Heart right ventricle (tissue), 16 donors: Measurements from ENCODE around the gene GID8. TPM values are rescaled to one million over a fixed set of nuclear protein-coding genes. Genes with fewer than 3 reads are reported as not detected.

Source experiments
- ATAC-seq, 8 donors: fragments of 200-7000 bp; cut with Tn5 transposase; one replicate each; pipeline ENCODE4 v1.9.1; 2020; ENCODE audit warnings: mild to moderate bottlenecking in 8 of 8, moderate library complexity in 8 of 8, moderate number of reproducible peaks in 1 of 8
- DNase-seq, 2 donors: peaks; one replicate each; pipeline ENCODE4 v3.0.0-alpha.2; 2020
- H3K27ac ChIP-seq, 10 donors: fragments of 200-600 bp; sonication (generic) in 2 of 10; one replicate each; pipeline versions ENCODE4 v1.5.0 to v1.8.0; 2020 to 2022; ENCODE audit warnings: mild to moderate bottlenecking in 3 of 10
- H3K27me3 ChIP-seq, 7 donors: fragments of 200-600 bp; one replicate each; pipeline ENCODE4 v1.8.0; 2021 to 2022; ENCODE audit warnings: mild to moderate bottlenecking in 2 of 7
- H3K36me3 ChIP-seq, 9 donors: fragments of 200-600 bp; sonication (generic) in 1 of 9; one replicate each; pipeline versions ENCODE4 v1.5.0 to v1.8.0; 2020 to 2022; ENCODE audit warnings: mild to moderate bottlenecking in 2 of 9
- H3K4me1 ChIP-seq, 9 donors: fragments of 200-600 bp; sonication (generic) in 1 of 9; one replicate each; pipeline versions ENCODE4 v1.5.0 to v1.8.0; 2020 to 2022; ENCODE audit warnings: mild to moderate bottlenecking in 4 of 9
- H3K4me3 ChIP-seq, 10 donors: fragments of 200-600 bp; sonication (generic) in 2 of 10; one replicate each; pipeline versions ENCODE4 v1.5.0 to v1.8.0; 2020 to 2022; ENCODE audit warnings: mild to moderate bottlenecking in 7 of 10, moderate library complexity in 2 of 10
- H3K9me3 ChIP-seq, 11 donors: fragments of 200-600 bp in 10 of 11; sonication (generic) in 2 of 11; one replicate each; pipeline versions ENCODE4 v1.5.0 to v1.8.0; 2013 to 2022; ENCODE audit warnings: mild to moderate bottlenecking in 2 of 11, control low read depth in 1 of 11, moderate library complexity in 1 of 11
- CTCF ChIP-seq, 9 donors: fragments of 200-600 bp; sonication (generic) in 2 of 9; IDR thresholded peaks; one replicate each; pipeline versions ENCODE4 v1.5.0 to v1.8.0; 2021 to 2022; ENCODE audit warnings: antibody characterized with exemption in 9 of 9, mild to moderate bottlenecking in 5 of 9, moderate library complexity in 1 of 9
- WGBS, 2 donors: extraction: QIAGEN DNeasy Blood & Tissue Kit; methylation state at CpG; one replicate each; pipeline ENCODE4 v1.1.7; 2013; ENCODE audit warnings: inconsistent platforms in 1 of 2; 5-methylcytosine and 5-hydroxymethylcytosine counted together
- intact Hi-C, 10 donors: fragments of 100-400 bp; cut with DNase I; formaldehyde crosslinking; loops; one replicate each; pipeline versions ENCODE4 v1.11.1 to v1.14.2; 2022
- polyA plus RNA-seq, 2 donors: library from polyadenylated mRNA; stranded (reverse); fragments of 200-250 nt; gene quantifications; one replicate each; pipeline ENCODE4 v1.2.3, GENCODE V29; 2013
- total RNA-seq, 10 donors: library from RNA; stranded (reverse); fragmentation: NEBNext Ultra II Directional in 3 of 10; extraction: Animal tissue kit (Norgen Biotek cat#: 25700) in 3 of 10; gene quantifications; one replicate each; pipeline versions ENCODE4 v1.2.1 to v1.2.4, GENCODE V29; 2021 to 2023
- donor health status: Arrhythmogenic right ventricular cardiomyopathy.
- donor health status: ischemic (EF 13 %, LVEDD 7.1; RV severe dilation, severe dysfunction).
- donor health status: healthy with polysubstance abuse.
- donor health status: DM: no; HTN: yes; CAD: no.
- donor health status: DM: no; HTN: no; CAD: no.
- donor health status: ischemic (EF 25% LVEDD 6.9; RV normal size, moderate dysfunction).
- donor health status: ischemic (EF 25% LVEDD 5.7; RV mildly dilated, moderate dysfunction).
- donor health status: healthy.
- donor health status: DM: yes; HTN: yes; CAD: no.
- donor health status: Ischemic cardiomyopathy.
- donor health status: ischemic (EF 35%, LVEDD 5.7; RV mildly dilated, moderate dysfunction).
- donor health status: nonischemic (EF 11% LVEDD 7.7; RV severe dilation, severe dysfunction).
- donor health status: DM: yes; HTN: yes; CAD: no.
- donor health status: PGD.
- donor health status: ischemic (EF 29% LVEDD 5.4; RV normal size, mild dysfunction).
- donor health status: nonischemic (EF 23%, LVEDD 6.1; RV moderate dilation, normal function).

GID8 gene
- total and polyA plus RNA-seq, 12 donors = 7.0 to 19.9 (median 16.4) TPM

GRCh38 chr20:62967149-62967501 lies 29.2 kb downstream of the GID8 start:
- no peak for DNase-seq
- Histone ChIP-seq H3K27me3 (peaks cover 0 to 30% (median 15%) of the 10 kb centered on the region in 7 donors), H3K36me3 (peaks cover 0 to 25% (median 0%) of the 10 kb centered on the region in 9 donors), H3K9me3 (no peaks in the 10 kb centered on the region), H3K27ac (no peak overlapping the region), H3K4me1 (peaks cover 0 to 1% (median 0%) of the 10 kb centered on the region in 9 donors), H3K4me3 (no peak overlapping the region)
- TF ChIP-seq CTCF (IDR thresholded peaks at IDR 0.05) = no peak
- no peak for ATAC-seq
- intact Hi-C loops = no loop called here
- WGBS, 2 donors = 89 to 92% methylated on average over 6 of the region's 6 CpGs

- intact Hi-C loops = no loop called here
- DNase-seq (no peak), ATAC-seq (no peak)
- peaks cover 0 to 19% (median 0%) of the 10 kb centered on the region in 9 donors for H3K36me3 ChIP-seq
- 92 to 94% methylated on average over 25 to 27 of the region's 27 CpGs for WGBS, 2 donors
- TF ChIP-seq CTCF (IDR thresholded peaks at IDR 0.05) = no peak
- peaks cover under 1 to 34% (median 19%) of the 10 kb centered on the region in 7 donors for H3K27me3 ChIP-seq
- H3K4me1 ChIP-seq = peaks cover 0 to 8% (median 4%) of the 10 kb centered on the region in 9 donors
- no peak overlapping the region for H3K4me3 ChIP-seq
- no peak overlapping the region for H3K27ac ChIP-seq
- H3K9me3 ChIP-seq = no peaks in the 10 kb centered on the region
These were observed 29.8 kb downstream of the GID8 start for GRCh38 chr20:62967628-62968351.

- TF ChIP-seq CTCF (IDR thresholded peaks at IDR 0.05) = no peak
- H3K27me3 ChIP-seq = peaks cover 8 to 42% (median 27%) of the 10 kb centered on the region in 7 donors
These were observed 30.6 kb downstream of the GID8 start for GRCh38 chr20:62968378-62969178.

GRCh38 chr20:62969179-62969760 lies 31.3 kb downstream of the GID8 start:
- intact Hi-C loops = no loop called here
- peaks cover 8 to 49% (median 34%) of the 10 kb centered on the region in 7 donors for H3K27me3 ChIP-seq
- H3K4me1 ChIP-seq = peaks cover 0 to 12% (median 8%) of the 10 kb centered on the region in 9 donors
- WGBS, 2 donors = 43 to 44% methylated on average over 16 of the region's 16 CpGs
- ATAC-seq = no peak
- no peak overlapping the region for H3K27ac ChIP-seq
- no peak overlapping the region for H3K4me3 ChIP-seq
- H3K9me3 ChIP-seq = no peaks in the 10 kb centered on the region
- peaks cover 0 to 8% (median 0%) of the 10 kb centered on the region in 9 donors for H3K36me3 ChIP-seq
- no peak for TF ChIP-seq CTCF (IDR thresholded peaks at IDR 0.05)
- peak in 1 of 2 donors; percentile 47 for DNase-seq

More at GRCh38 chr20:62968378-62969178, 30.6 kb downstream of the GID8 start:
- 70 to 71% methylated on average over 21 of the region's 21 CpGs for WGBS, 2 donors
- no peak for ATAC-seq
- Histone ChIP-seq H3K36me3 (peaks cover 0 to 14% (median 0%) of the 10 kb centered on the region in 9 donors), H3K4me3 (no peak overlapping the region), H3K9me3 (no peaks in the 10 kb centered on the region), H3K27ac (no peak overlapping the region), H3K4me1 (peaks cover 0 to 12% (median 8%) of the 10 kb centered on the region in 9 donors)
- DNase-seq = no peak
- intact Hi-C loops = no loop called here
